Measurements from ENCODE around the gene TRABD2A.

Gene TRABD2A

DNA sequence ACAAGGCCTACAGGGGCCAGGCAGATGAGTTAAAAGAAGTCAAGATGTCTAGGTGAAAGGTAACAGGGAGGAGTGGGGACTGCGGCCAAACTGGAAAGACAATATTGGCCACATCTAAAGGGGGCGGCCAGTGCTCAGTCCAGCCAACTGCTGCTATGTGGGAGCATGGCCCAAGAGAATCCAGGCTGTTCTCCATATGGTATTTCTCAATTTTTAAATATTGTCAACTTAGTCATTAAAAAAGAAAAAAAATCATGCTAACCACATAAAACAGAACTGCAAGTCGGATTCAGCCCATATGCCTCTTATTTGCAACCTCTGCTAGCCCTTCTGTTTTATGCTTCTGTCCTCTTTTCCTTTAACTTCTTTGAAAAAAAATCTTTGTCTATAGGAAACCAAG, 14.8 kb downstream of the TRABD2A start:
- H3K4me3 ChIP-seq (ENCODE audit: low read length), result no peak overlapping the region

DNA sequence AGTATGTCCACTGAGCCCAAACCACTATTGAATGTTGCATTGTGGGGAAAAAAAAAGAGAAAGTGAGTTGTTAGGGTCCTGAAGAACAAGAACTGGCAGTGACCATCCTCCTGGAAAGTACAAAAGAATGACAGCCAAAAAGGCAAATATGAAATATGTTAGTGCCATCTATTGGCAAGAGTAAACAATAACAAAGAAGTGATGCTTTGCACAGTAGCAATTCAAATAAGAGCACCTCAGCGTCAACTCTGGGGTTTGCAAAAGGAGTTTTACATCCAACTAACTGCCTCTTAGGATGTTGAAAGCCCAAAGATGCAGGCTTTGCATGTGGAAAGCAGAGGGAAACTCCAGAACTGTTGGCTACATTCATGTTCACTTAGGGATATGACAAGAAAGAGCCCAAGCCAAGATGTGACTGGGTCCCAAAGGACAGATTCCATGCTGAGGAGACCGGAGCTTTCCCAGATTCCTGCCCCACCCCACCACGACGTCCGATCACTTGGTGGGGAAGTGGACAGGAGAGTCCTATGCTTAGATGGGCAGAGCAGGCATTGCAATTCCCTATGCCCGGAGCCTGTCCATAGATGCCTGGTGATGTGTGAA, 15.6 kb downstream of the TRABD2A start:
- no peaks in the 10 kb centered on the region for H3K36me3 ChIP-seq (ENCODE audit: insufficient read depth, low read length)
- no peak overlapping the region for H3K4me3 ChIP-seq (ENCODE audit: low read length)
- H3K27me3 ChIP-seq (ENCODE audit: insufficient read depth, low read length), result peaks cover 10% of the 10 kb centered on the region
- H3K4me1 ChIP-seq (ENCODE audit: insufficient read depth, low read length), result no peaks in the 10 kb centered on the region
- no peaks in the 10 kb centered on the region for H3K9me3 ChIP-seq (ENCODE audit: low read length)
- no peak overlapping the region for H2AFZ ChIP-seq (ENCODE audit: low read depth, low read length)

More for the DNA sequence above, 14.8 kb downstream of the TRABD2A start:
- Histone ChIP-seq H3K27me3 (ENCODE audit: insufficient read depth, low read length) (peaks cover 3% of the 10 kb centered on the region), H3K36me3 (ENCODE audit: insufficient read depth, low read length) (no peaks in the 10 kb centered on the region), H3K4me1 (ENCODE audit: insufficient read depth, low read length) (no peaks in the 10 kb centered on the region), H2AFZ (ENCODE audit: low read depth, low read length) (no peak overlapping the region), H3K9me3 (ENCODE audit: low read length) (no peaks in the 10 kb centered on the region)

DNA sequence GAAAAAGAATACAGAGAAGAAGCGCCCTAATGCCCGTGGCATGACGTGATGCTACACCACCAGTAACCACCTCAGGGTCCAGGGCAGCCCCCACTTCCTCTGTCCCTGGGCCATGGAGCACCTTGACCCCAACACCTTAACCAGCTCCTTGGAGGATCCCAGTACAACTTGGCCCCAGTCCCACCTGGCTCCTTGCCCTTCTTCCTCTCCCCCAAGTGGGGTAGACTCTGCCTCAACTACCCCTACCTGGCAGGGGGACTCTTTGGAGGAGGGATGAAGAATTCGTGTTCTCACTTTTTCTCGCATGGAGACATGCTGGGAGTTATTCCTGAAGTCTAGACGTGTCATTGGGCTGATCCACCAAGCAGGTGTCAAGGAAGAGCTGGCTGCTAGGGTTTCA, 18.9 kb downstream of the TRABD2A start:
- no peaks in the 10 kb centered on the region for H3K4me1 ChIP-seq (ENCODE audit: insufficient read depth, low read length)
- peaks cover 9% of the 10 kb centered on the region for H3K27me3 ChIP-seq (ENCODE audit: insufficient read depth, low read length)
- H3K4me3 ChIP-seq (ENCODE audit: low read length), result no peak overlapping the region
- H3K9me3 ChIP-seq (ENCODE audit: low read length), result no peaks in the 10 kb centered on the region
- H3K36me3 ChIP-seq (ENCODE audit: insufficient read depth, low read length), result no peaks in the 10 kb centered on the region
- no peak overlapping the region for H2AFZ ChIP-seq (ENCODE audit: low read depth, low read length)

DNA sequence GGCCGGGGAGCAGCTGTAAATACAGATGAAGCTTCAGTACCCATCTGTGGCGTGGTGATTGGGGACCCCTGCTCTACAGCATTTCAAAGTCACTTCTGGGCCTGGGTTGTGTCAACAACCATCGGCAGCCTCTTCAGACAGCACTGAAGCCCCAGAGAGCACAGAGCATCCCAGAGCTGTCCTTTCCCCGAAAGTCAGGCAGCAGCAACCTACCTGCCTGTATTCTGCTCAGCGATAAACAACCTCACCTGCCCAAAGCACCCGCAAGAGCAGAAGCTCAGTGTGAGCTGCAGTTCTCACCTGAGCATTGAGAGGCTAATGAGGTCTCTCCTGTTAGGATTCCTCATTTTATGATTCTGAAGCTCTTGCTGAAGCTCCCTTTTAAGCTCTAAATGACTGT, 19.3 kb downstream of the TRABD2A start:
- Histone ChIP-seq H2AFZ (ENCODE audit: low read depth, low read length) (no peak overlapping the region), H3K36me3 (ENCODE audit: insufficient read depth, low read length) (no peaks in the 10 kb centered on the region), H3K4me3 (ENCODE audit: low read length) (no peak overlapping the region)

DNA sequence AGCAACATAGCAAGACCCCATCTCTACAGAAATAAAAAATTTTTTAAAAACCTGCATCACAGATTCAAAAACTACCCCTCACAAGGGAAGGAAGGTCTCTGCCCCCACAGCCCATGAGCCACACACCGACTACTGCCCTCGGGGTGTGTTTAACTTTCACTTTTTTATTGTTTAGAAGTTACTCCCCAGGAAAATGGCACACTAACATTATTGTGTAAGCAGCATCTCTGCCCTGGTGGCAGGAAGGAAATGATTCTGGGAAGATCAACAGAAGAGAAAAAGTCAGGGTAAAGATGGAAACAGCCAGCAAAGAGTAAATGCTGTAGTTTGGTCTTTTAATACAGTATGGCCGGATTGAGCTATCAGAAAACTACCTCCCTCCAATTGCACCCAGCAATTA, 21.9 kb downstream of the TRABD2A start:
- H3K36me3 ChIP-seq (ENCODE audit: insufficient read depth, low read length), result no peaks in the 10 kb centered on the region
- peaks cover 9% of the 10 kb centered on the region for H3K27me3 ChIP-seq (ENCODE audit: insufficient read depth, low read length)
- no peak overlapping the region for H2AFZ ChIP-seq (ENCODE audit: low read depth, low read length)
- peaks cover 14% of the 10 kb centered on the region for H3K4me1 ChIP-seq (ENCODE audit: insufficient read depth, low read length)
- no peak overlapping the region for H3K4me3 ChIP-seq (ENCODE audit: low read length)
- no peaks in the 10 kb centered on the region for H3K9me3 ChIP-seq (ENCODE audit: low read length)

More for the DNA sequence above, 19.3 kb downstream of the TRABD2A start:
- Histone ChIP-seq H3K27me3 (ENCODE audit: insufficient read depth, low read length) (peaks cover 9% of the 10 kb centered on the region), H3K4me1 (ENCODE audit: insufficient read depth, low read length) (no peaks in the 10 kb centered on the region), H3K9me3 (ENCODE audit: low read length) (no peaks in the 10 kb centered on the region)

DNA sequence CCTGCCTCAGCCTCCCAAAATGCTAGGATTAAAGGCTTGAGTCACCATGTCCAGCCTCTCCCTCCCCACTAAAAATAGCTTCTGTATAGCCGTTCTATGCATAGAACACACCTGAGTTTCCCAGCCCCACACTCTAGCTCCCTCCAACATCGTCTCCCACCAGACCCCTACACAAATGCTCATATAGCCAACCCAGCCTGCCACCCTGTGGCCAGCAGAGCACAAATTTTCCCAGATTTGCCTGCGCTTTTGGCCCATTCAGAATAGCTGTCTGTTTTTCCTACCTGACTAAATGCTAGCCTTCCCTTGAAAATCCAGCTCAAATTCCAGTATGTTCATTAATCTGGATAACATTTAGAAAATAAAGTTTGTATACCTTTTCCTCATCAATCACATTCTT, 22.8 kb downstream of the TRABD2A start:
- Histone ChIP-seq H3K4me1 (ENCODE audit: insufficient read depth, low read length) (peaks cover 14% of the 10 kb centered on the region), H3K27me3 (ENCODE audit: insufficient read depth, low read length) (peaks cover 9% of the 10 kb centered on the region), H3K4me3 (ENCODE audit: low read length) (no peak overlapping the region), H3K9me3 (ENCODE audit: low read length) (no peaks in the 10 kb centered on the region), H3K36me3 (ENCODE audit: insufficient read depth, low read length) (no peaks in the 10 kb centered on the region), H2AFZ (ENCODE audit: low read depth, low read length) (no peak overlapping the region)

DNA sequence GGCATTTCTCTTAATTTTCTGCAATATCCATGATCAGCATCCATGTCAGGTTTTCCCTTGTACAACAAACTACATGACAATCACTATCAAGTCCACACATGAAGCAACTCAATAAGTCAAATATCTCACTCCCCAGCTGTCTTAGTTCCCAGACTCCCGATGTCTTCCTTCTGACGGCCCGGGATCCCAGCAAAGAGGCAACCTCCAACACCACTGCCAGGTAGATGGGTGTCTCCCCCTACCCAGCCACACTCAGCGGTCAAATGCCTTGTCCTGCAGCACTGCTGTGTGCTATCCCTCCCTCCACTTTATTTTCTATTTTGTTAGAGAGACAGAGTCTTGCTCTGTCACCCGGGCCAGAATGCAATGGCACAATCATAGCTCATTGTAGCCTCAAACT, 23.3 kb downstream of the TRABD2A start:
- Histone ChIP-seq H3K27me3 (ENCODE audit: insufficient read depth, low read length) (peaks cover 9% of the 10 kb centered on the region), H3K4me1 (ENCODE audit: insufficient read depth, low read length) (peaks cover 14% of the 10 kb centered on the region), H3K36me3 (ENCODE audit: insufficient read depth, low read length) (no peaks in the 10 kb centered on the region), H3K4me3 (ENCODE audit: low read length) (no peak overlapping the region), H3K9me3 (ENCODE audit: low read length) (no peaks in the 10 kb centered on the region), H2AFZ (ENCODE audit: low read depth, low read length) (no peak overlapping the region)

DNA sequence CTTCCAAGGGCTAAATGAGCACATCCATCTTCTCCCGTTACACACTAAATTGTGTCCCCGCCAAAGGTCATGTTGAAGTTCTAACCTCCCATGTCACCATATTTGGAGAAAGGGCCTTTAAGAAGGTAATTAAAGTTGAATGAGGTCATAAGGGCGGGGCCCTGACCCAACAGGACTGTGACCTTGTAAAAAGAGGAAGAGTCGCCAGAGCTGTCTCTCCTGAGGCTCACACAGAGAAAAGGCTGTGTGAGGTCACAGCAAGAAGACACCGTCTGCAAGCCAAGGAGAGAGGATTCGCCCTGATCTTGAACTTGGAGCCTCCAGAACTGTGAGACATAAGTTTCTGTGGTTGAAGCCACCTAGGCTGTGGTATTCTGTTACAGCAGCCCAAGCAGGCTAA, 24.1 kb downstream of the TRABD2A start:
- Histone ChIP-seq H3K36me3 (ENCODE audit: insufficient read depth, low read length) (no peaks in the 10 kb centered on the region), H3K4me3 (ENCODE audit: low read length) (no peak overlapping the region), H2AFZ (ENCODE audit: low read depth, low read length) (no peak overlapping the region), H3K27me3 (ENCODE audit: insufficient read depth, low read length) (peaks cover 9% of the 10 kb centered on the region), H3K9me3 (ENCODE audit: low read length) (no peaks in the 10 kb centered on the region), H3K4me1 (ENCODE audit: insufficient read depth, low read length) (peaks cover 14% of the 10 kb centered on the region)

DNA sequence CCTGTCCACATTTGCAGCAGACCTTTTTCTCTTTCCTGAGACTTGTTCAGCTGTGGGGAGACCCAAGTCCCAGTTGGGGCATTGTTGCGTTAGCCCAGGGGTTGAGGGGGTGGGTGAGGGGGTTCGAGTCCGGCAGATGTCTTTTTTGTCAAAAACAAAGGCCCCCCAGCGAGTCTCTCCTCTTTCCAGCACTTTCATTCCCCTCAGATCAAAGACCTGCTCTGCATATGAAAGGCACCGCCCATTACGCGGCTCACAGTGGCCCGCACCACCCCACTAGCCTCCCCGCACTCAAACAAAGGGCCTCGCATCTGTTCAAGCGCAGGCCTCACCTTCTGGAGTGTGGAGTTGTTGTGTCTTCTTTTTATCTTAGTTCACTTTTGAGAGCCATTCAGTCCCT, 25.2 kb downstream of the TRABD2A start:
- H3K27me3 ChIP-seq (ENCODE audit: insufficient read depth, low read length), result peaks cover 6% of the 10 kb centered on the region
- no peaks in the 10 kb centered on the region for H3K9me3 ChIP-seq (ENCODE audit: low read length)
- peaks cover 14% of the 10 kb centered on the region for H3K4me1 ChIP-seq (ENCODE audit: insufficient read depth, low read length)
- H2AFZ ChIP-seq (ENCODE audit: low read depth, low read length), result no peak overlapping the region
- H3K36me3 ChIP-seq (ENCODE audit: insufficient read depth, low read length), result no peaks in the 10 kb centered on the region
- no peak overlapping the region for H3K4me3 ChIP-seq (ENCODE audit: low read length)

DNA sequence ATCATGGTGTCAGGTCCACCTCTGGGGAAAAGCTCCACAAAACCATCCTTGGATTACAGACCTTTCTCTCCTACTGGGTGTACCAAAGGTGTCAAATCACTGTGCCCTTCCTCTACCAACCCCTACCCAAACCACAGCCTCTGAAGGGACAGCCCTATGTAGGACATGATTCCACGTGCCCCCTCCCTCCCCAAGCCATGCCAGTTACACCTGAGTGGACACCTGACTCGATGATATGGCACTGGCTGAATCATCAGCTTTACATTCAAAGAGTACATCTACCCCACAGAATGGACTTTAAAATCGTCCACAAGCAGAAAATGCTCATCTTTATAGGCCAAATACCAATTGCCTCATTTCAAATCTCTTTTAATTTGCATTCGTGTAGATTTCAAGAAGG, 26.0 kb downstream of the TRABD2A start:
- Histone ChIP-seq H3K9me3 (ENCODE audit: low read length) (no peaks in the 10 kb centered on the region), H3K4me3 (ENCODE audit: low read length) (no peak overlapping the region), H3K27me3 (ENCODE audit: insufficient read depth, low read length) (no peaks in the 10 kb centered on the region), H2AFZ (ENCODE audit: low read depth, low read length) (no peak overlapping the region), H3K36me3 (ENCODE audit: insufficient read depth, low read length) (no peaks in the 10 kb centered on the region), H3K4me1 (ENCODE audit: insufficient read depth, low read length) (peaks cover 14% of the 10 kb centered on the region)

DNA sequence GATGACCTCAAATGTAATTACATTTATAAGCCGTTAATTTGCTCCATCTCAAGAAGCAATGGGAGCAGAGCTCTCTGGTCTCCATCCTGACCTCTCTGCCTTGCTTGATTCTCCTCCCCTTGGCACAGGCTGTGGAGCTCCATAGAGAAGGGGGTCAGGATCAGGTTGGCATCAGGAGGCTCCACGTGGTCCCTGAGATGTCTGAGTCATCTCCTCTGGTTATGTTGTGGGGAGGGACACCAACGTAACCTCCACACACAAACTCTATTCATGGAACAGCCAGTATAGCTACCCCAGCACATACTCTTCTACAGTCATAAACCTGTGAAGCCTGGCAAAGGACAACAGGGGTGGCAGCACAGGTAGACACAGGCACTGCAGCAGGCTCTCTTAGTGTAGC, 29.0 kb downstream of the TRABD2A start:
- Histone ChIP-seq H3K36me3 (ENCODE audit: insufficient read depth, low read length) (no peaks in the 10 kb centered on the region), H3K4me3 (ENCODE audit: low read length) (no peak overlapping the region), H2AFZ (ENCODE audit: low read depth, low read length) (no peak overlapping the region), H3K4me1 (ENCODE audit: insufficient read depth, low read length) (peaks cover 14% of the 10 kb centered on the region), H3K9me3 (ENCODE audit: low read length) (no peaks in the 10 kb centered on the region), H3K27me3 (ENCODE audit: insufficient read depth, low read length) (peaks cover 6% of the 10 kb centered on the region)

DNA sequence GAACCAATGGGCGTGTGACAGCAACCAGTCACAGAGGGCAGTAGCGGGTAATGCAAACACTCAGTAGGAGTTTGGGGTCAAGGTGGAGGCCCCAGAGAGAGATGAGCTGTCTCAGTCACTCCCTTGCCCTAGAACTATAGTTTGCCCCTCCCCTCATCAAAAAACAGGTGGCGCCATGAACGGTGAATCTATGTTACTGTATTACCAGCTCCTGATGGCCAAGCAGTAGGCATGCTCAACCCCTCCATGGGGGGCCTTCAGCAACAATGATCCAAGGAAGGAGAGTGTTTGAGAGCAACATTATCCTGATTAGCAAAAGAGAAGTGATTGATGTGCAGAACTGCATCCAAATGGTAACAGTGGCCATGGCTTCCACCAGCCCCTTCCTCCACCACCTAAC, 30.4 kb downstream of the TRABD2A start:
- H3K27me3 ChIP-seq (ENCODE audit: insufficient read depth, low read length), result peaks cover 6% of the 10 kb centered on the region
- no peaks in the 10 kb centered on the region for H3K36me3 ChIP-seq (ENCODE audit: insufficient read depth, low read length)
- no peaks in the 10 kb centered on the region for H3K9me3 ChIP-seq (ENCODE audit: low read length)
- H2AFZ ChIP-seq (ENCODE audit: low read depth, low read length), result no peak overlapping the region
- peaks cover 5% of the 10 kb centered on the region for H3K4me1 ChIP-seq (ENCODE audit: insufficient read depth, low read length)
- H3K4me3 ChIP-seq (ENCODE audit: low read length), result no peak overlapping the region

DNA sequence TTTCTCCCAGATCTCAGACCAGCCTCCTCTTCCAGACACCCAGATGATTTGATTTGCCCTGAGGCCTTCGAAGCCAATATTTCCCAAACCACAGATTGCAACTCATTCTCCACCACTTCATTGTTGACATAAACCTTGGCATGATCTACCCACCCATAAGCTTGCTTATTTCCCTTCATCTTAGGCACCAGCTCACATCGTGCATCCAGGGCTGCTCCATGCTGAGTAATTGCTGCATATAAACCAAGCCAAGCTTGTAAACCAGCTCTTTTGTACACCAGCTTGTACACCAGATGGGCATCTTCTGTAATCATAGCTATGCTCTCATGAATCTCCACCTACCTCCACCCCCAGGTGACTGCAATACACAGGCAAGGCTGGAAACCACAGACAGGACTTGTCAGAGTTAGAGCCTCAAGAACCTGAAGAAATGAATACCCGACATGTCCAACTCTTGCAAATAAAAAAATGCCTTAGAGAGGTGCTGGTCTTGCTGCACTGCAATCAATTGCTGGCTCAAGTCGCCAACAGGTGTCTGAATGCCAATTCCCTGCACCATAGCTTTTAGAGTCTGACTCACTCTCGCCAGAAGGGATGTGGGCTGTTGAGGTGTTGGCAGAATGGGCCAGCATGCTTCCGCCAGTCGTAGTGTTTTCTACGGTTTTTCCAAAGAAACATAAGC, 31.5 kb downstream of the TRABD2A start:
- Histone ChIP-seq H3K27me3 (ENCODE audit: insufficient read depth, low read length) (peaks cover 6% of the 10 kb centered on the region), H3K36me3 (ENCODE audit: insufficient read depth, low read length) (no peaks in the 10 kb centered on the region), H3K4me3 (ENCODE audit: low read length) (no peak overlapping the region), H3K4me1 (ENCODE audit: insufficient read depth, low read length) (no peaks in the 10 kb centered on the region), H2AFZ (ENCODE audit: low read depth, low read length) (no peak overlapping the region), H3K9me3 (ENCODE audit: low read length) (no peaks in the 10 kb centered on the region)
